Nucleus accumbens (tissue), 56 donors: ENCODE data around the gene PASK.

ENCODE experiments used
- DNase-seq, 56 donors: peaks; one replicate each; lab custom pipeline; 2025; lab: John Stamatoyannopoulos, UW

PASK gene

GRCh38 chr2:241070811-241071676 lies 78.2 kb downstream of the PASK start:
- no peak for DNase-seq

DNA sequence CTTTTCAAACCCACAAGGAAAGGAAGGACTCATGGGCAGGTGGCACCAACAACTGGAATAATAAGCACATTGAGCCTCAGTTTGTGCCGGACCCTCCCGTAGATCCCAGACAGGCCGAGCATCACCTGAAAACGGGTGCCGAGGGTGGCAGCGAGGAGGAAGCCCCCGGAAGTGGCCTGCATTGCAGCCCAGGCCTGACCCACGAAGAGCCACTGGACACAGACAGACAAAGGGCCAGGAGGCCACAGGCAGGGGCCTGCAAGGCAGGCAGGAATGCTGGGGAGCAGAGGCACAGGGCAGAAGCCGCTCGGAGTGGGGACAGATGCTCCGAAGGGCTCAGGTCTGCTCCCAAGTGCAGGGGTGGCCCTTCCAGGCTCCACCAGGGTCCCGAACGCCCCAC lies 78.9 kb downstream of the PASK start:
- DNase-seq: no peak

- DNase-seq: no peak
Observed at GRCh38 chr2:241069821-241070281, 79.4 kb downstream of the PASK start.

GRCh38 chr2:241068942-241069810 lies 80.1 kb downstream of the PASK start:
- no peak for DNase-seq

GRCh38 chr2:241068136-241068941 lies 80.9 kb downstream of the PASK start:
- DNase-seq: no peak

GRCh38 chr2:241067501-241068135 lies 81.7 kb downstream of the PASK start:
- no peak for DNase-seq

DNA sequence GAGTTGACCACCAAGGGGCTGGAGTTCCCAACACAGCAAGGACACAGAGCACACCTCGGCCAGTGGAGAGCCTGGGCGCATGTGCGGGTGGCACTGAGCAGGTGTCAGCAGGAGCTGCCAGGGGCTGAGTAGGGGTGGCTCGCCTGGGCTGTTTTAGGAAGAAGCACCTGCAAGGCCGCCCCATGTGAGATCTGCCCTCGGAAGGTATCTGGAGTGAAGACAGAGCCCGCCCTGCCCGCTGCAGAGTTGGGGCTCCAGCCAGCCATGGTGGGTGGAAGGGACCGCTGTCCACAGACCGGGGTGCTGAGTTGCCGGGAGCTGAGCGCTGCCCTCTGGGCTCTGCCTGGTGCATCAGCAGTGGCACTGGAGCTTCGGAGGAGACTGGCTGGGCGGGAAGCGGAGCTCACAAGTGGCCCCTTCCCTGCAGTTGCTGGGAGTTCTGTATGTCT lies 82.4 kb downstream of the PASK start:
- DNase-seq: no peak

DNA sequence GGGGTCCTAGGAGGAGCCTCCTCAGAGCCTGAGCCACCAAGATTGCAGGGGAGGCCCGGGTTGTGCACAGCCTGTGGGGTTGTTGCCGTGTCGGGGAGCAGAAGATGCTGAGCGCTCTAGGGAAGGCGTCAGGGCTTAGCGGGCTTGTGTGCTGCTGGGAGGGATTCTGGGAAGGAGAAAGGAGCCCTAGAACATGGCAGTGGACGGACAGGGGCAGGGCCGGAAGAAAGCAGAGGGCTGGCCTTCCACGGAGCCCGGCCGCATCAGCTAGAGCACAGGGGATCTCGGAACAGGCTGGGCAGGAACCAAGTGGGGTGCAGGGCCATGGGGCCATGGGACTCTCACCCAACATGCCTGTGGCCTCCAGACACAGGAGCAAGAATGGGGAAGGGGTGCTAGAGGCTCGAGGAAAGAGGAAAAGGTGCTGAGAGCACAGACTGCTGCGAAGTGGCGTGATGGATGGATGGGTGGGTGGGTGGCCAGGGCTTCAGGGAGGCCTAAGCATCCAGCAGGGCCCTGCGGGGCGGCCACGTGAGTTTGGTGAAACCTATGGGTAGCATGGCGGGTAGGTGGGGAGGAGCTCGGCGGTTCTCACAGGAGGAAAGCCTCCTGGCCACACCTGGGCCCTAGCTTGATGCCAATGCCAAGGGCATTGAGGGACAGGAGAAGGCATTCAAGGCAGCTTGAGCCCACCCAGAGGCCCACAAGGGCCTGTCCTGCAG lies 82.9 kb downstream of the PASK start:
- no peak for DNase-seq

DNA sequence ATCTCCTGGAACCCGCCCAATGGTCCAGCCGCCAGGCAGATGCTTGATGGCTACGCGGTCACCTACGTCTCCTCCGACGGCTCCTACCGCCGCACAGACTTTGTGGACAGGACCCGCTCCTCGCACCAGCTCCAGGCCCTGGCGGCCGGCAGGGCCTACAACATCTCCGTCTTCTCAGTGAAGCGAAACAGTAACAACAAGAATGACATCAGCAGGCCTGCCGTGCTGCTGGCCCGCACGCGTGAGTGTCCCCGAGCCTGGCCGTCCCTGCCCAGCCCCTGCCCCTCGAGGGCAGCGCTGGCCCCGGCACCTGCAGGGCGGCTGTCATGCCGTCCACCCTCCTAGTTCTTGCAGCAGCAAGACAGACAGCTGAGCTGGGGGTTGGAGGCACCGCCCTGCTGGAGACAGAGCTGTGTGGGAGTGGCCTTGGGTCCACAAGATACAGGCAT lies 83.9 kb downstream of the PASK start:
- no peak for DNase-seq

GRCh38 chr2:241064802-241065354 lies 84.4 kb downstream of the PASK start:
- DNase-seq: no peak

DNA sequence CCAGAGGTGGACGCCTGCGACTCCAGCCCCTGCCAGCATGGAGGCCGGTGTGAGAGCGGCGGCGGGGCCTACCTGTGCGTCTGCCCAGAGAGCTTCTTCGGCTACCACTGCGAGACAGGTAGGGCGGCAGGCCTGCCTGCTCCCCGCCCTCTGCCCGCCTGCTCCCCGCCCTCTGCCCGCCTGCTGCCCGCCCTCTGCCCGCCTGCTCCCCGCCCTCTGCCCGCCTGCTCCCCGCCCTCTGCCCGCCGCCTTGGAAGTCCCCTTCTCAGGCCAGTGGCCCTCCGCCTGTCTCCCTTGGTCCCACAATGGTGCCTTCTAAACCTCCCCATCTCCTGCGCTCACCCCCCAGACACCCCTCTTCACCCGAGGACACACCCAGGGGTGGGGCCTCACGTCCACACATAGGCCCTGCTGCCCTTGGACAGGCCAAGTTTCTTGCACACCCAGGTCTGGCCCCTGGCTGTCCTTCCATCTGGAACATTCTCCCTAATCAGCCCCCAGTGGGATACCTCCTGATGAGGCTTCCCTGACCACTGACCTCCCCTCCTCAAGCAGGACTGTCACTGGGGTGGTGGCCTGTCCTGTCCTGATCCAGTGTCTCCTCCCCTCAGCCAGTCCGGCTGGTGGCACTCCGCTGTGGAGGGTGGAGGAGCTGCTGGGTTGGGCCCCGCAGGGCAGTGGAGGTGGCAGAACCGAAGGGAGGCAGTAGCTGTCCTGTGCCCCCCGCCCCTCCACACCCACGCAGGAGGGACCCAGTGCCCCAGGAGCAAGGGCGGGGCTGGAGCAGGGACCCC lies 85.1 kb downstream of the PASK start:
- peak in 4 of 56 donors; percentile 18 to 33 (median 28) for DNase-seq

DNA sequence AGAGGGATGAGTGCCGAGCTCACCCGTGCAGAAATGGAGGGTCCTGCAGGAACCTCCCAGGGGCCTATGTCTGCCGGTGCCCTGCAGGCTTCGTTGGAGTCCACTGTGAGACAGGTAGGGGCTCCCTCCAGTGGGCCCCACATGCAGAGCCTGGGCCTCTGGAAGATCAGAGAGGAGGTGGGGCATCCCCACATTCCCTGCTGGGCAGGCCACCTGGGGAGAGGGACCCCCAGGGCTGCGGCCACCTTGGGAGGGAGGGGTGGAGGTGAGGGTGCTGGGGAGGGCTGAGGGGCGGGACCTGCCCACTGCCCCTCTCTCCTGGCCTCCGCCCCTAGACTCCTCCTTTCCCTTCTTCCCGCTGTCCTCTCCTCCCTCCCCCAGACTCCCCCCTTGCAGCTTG lies 85.7 kb downstream of the PASK start:
- DNase-seq: no peak

DNA sequence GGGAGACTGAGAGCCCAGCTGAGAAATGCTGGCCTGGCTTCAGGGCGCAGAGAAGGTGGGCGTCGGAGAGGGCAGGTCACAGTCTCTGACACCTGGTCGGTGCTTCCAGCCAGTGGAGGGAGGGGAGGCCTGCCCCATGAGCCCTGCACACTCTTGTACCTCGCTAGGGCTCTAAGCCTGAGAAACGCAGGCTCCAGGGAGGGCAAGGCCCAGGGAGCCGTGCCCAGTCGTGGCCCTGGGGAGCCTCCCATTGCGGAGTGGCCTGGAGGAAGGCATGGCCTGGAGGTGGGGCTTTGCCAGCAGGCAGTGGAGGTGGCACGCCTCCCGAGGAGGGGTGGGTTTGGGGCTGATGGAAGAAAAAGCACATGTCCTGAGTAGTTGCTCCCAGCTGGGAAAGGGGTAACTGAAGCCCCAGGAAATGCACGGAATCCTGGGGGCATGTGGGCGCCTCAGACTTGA lies 86.2 kb downstream of the PASK start:
- DNase-seq: no peak

DNA sequence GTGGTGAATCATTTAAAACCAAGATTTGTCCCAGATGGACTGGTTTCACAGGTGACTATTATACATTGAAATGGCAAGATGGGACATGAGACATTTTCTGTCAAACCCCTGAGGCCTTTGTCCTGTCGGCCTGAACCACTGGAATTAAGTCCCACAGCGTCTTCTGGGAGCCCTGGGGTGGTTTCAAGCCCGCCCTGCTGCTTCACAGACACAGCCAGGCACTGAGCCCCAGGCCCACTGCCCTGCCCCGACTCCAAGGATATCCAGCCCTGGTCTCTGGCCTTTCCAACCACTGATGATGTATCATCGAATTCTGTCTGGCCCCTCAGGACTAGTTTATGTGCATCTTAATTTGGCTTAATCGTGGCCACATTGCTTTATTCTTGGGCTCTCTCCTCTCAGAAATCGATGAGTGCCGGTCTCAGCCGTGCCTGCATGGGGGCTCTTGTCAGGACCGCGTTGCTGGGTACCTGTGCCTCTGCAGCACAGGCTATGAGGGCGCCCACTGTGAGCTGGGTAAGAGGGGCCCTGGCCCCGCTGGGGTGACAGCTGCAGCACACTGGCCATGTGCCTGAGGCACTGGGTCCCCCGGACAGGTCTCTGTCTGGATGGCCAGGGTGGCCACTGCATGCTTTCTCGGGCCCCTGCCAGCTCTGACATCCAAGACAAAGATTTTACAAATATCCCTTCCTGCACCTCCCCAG lies 86.7 kb downstream of the PASK start:
- no peak for DNase-seq

DNA sequence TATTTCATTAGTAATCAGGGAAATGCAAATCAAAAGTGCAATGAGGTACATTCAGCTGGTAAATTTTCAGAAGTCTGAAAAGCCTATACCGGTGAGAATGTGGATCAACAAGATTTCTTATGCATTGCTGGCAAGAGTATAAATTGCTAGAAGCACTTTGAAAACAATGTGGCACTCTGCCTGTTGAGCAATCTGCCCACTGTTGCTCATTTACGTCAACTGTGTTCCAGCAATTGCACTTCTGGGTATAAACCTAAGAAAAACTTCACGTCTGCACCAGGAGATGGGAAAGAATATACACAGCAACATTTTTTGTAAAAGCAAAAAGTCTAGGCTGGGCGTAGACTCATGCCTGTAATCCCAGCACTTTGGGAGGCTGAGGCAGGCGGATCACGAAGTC lies 88.0 kb downstream of the PASK start:
- no peak for DNase-seq
